Ishikawa (cell line): ENCODE data around the gene CNIH2.

Source experiments
- CEBPB ChIP-seq: IDR thresholded peaks from 2 replicates; pipeline ENCODE4 v1.6.1; 2012
- CREB1 ChIP-seq: IDR thresholded peaks from 2 replicates; pipeline ENCODE4 v1.6.1; 2012; ENCODE audit warnings: low read depth
- EP300 ChIP-seq: IDR thresholded peaks from 2 replicates; pipeline ENCODE4 v1.6.1; 2012; ENCODE audit warnings: borderline replicate concordance
- MAX ChIP-seq: IDR thresholded peaks from 2 replicates; pipeline ENCODE4 v1.6.1; 2012
- RAD21 ChIP-seq: IDR thresholded peaks from 2 replicates; pipeline ENCODE4 v1.6.1; 2012; ENCODE audit warnings: low read depth
- REST ChIP-seq: IDR thresholded peaks from 2 replicates; pipeline ENCODE4 v1.6.1; 2012; ENCODE audit warnings: low read depth, mild to moderate bottlenecking
- TAF1 ChIP-seq: IDR thresholded peaks from 2 replicates; pipeline ENCODE4 v1.6.1; 2012; ENCODE audit warnings: low read depth, mild to moderate bottlenecking
- TCF12 ChIP-seq: IDR thresholded peaks from 2 replicates; pipeline ENCODE4 v1.6.1; 2012; ENCODE audit warnings: low read depth
- TEAD4 ChIP-seq: IDR thresholded peaks from 2 replicates; pipeline ENCODE4 v1.6.1; 2012
- YY1 ChIP-seq: IDR thresholded peaks from 2 replicates; pipeline ENCODE4 v1.6.1; 2012; ENCODE audit warnings: low read depth

- TF ChIP-seq MAX (no peak), TAF1 (no peak), REST (no peak), TEAD4 (no peak), CEBPB (no peak), EP300 (no peak), TCF12 (no peak), YY1 (no peak), CREB1 (no peak), RAD21 (no peak)
These were observed 37.8 kb upstream of the CNIH2 start for GRCh38 chr11:66239998-66240780.
